Fibroblast of mammary gland (primary cell): ENCODE results near the gene UBASH3A.

Experiments
- DNase-seq: peaks from one replicate; pipeline ENCODE4 v3.0.0-alpha.2; 2010; ENCODE audit warnings: low read depth
- H3K4me3 ChIP-seq: 2 replicates; pipeline ENCODE4 v1.5.1; 2011; ENCODE audit warnings: low read depth, mild to moderate bottlenecking, low read length, moderate library complexity; ENCODE audit not compliant: control insufficient read depth
- TF ChIP-seq, protein P1 (sequence below): conservative IDR thresholded peaks from 2 replicates; pipeline ENCODE4 v1.5.1; 2011; ENCODE audit warnings: low read depth, low read length, inconsistent platforms; ENCODE audit not compliant: control insufficient read depth, insufficient read depth

Gene UBASH3A

GRCh38 chr21:42401154-42401553 lies 2.5 kb upstream of the UBASH3A start:
- DNase-seq: peak; percentile 21

GRCh38 chr21:42401820-42402251 lies 1.9 kb upstream of the UBASH3A start:
- no peak overlapping the region for H3K4me3 ChIP-seq
- TF ChIP-seq, protein P1, sequence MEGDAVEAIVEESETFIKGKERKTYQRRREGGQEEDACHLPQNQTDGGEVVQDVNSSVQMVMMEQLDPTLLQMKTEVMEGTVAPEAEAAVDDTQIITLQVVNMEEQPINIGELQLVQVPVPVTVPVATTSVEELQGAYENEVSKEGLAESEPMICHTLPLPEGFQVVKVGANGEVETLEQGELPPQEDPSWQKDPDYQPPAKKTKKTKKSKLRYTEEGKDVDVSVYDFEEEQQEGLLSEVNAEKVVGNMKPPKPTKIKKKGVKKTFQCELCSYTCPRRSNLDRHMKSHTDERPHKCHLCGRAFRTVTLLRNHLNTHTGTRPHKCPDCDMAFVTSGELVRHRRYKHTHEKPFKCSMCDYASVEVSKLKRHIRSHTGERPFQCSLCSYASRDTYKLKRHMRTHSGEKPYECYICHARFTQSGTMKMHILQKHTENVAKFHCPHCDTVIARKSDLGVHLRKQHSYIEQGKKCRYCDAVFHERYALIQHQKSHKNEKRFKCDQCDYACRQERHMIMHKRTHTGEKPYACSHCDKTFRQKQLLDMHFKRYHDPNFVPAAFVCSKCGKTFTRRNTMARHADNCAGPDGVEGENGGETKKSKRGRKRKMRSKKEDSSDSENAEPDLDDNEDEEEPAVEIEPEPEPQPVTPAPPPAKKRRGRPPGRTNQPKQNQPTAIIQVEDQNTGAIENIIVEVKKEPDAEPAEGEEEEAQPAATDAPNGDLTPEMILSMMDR: no peak
- DNase-seq: no peak

More at GRCh38 chr21:42401154-42401553, 2.5 kb upstream of the UBASH3A start:
- TF ChIP-seq, protein P1: no peak
- H3K4me3 ChIP-seq: no peak overlapping the region

DNA sequence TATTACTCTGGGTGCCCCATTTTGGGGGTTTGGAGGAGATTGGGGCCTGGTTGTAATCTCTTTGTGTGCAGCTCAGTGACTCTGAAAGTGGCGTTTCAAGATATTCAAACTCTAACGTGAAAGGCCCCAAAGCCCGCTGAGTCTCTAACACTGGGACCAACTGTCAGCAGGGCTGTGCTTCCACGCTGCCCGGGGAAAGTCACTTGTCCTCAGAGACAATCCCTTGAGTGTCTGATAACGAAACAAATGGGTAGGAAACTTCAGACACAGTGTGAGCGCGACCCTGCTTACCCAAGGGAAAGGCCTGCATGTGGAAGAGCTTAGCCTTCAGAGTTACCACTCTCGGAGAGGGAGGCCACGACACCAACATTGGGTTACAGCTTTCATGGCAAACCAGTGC lies 837 bp downstream of the UBASH3A start:
- no peak overlapping the region for H3K4me3 ChIP-seq
- no peak for DNase-seq

DNA sequence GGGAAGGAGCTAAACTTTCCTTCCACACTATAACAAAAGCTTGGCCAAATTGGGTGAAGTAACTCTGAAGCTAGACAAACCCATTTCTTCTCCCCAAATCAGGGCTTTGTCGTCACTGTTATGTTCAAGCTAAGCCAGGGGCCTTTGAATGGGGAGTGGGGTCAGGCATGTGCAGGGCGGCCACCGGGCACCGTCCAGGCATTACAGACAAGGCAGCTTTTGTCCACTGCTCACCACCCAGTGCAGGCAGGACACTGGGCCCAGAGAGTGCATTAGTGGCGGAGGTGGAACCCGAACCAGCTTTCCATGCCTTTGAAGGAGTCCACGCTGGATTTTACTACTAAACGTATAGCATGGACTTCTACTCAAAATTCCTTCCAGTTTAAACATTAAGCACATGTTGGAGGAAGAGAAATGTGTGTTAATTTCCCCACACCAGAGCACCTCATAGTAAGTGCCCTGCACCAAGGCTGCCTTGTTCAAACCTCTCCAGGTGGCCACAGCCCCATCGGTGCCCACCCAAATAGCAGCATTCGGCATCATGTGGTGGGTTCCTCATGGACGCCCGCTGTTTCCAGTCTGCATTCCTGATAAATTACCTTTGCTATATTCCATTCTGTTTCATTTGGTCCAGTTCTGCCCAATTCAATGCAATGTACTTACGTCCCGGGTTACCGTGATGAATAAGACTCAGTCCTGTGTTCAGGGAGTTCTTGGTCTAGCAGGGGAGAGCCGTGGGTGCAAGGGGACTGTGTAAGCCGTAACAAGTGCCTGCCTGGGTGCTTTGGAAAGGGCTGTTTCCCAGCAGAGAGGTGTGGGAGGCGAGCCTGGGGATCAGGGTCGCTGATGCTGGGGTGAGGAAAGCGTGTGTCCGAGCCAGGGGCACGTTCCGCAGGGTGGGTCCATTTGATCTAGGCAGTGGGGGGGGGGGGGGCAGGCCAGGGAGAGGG lies 1.6 kb downstream of the UBASH3A start:
- no peak overlapping the region for H3K4me3 ChIP-seq
- no peak for DNase-seq
- TF ChIP-seq, protein P1: no peak

More for the DNA sequence above, 837 bp downstream of the UBASH3A start:
- TF ChIP-seq, protein P1: no peak

GRCh38 chr21:42406201-42406621 lies 2.5 kb downstream of the UBASH3A start:
- DNase-seq: no peak
- no peak overlapping the region for H3K4me3 ChIP-seq
- TF ChIP-seq, protein P1: no peak

DNA sequence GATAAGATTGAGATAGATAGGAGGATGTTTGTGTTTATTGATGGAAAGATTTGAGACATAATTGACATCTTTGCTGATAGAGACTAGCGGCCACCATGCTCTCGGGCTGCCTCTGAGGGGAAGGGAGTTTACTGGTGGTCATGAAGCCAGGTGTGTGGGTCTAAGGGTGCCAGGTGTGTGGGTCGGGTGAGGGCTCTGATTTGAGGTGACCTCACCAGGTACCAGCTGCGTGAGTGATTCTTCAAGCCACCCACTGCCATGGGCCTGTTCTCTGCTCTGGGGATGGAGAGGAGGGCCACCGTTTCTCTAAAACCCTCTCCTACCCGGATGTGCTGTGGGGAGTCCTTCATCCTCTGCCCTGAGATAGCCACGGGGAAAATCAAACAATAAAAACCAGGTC lies 3.2 kb downstream of the UBASH3A start:
- TF ChIP-seq, protein P1: no peak
- DNase-seq: no peak
- no peak overlapping the region for H3K4me3 ChIP-seq
